ENCODE measurements around the gene INPP4B.
A peak's percentile ranks its signal among the peaks of the same experiment; 100 is the strongest.

Gene INPP4B

GRCh38 chr4:142727149-142727548 is 119.0 kb downstream of the INPP4B start:
- no peak for DNase-seq (ENCODE audit: low spot score)

- no peak for DNase-seq (ENCODE audit: low spot score)
Measured at GRCh38 chr4:142725886-142726285, 120.2 kb downstream of the INPP4B start.

GRCh38 chr4:142721187-142721586 is 124.9 kb downstream of the INPP4B start:
- DNase-seq (ENCODE audit: low spot score), result no peak

GRCh38 chr4:142719854-142720541 is 126.1 kb downstream of the INPP4B start:
- peak; percentile 26 for DNase-seq (ENCODE audit: low spot score)

GRCh38 chr4:142718981-142719380 is 127.1 kb downstream of the INPP4B start:
- DNase-seq (ENCODE audit: low spot score), result no peak

DNA sequence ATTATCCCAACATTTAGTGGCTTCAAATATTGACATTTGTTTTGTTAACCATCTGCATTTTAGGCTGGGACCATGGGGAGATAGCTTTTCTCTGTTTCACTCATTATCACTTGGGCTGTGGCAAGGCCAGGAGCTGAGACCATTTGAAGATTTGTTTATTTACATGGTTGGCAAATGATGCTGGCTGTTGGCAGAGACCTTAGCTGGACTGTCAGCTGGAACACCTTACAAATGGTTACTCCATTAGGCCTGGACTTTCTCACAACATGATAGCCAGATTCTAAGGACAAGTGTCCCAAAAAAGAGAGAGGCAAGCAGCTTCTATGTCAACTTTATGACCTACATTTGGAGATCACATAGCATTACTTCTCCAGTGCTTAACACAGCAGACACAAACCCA is 130.4 kb downstream of the INPP4B start:
- no peak for DNase-seq (ENCODE audit: low spot score)

DNA sequence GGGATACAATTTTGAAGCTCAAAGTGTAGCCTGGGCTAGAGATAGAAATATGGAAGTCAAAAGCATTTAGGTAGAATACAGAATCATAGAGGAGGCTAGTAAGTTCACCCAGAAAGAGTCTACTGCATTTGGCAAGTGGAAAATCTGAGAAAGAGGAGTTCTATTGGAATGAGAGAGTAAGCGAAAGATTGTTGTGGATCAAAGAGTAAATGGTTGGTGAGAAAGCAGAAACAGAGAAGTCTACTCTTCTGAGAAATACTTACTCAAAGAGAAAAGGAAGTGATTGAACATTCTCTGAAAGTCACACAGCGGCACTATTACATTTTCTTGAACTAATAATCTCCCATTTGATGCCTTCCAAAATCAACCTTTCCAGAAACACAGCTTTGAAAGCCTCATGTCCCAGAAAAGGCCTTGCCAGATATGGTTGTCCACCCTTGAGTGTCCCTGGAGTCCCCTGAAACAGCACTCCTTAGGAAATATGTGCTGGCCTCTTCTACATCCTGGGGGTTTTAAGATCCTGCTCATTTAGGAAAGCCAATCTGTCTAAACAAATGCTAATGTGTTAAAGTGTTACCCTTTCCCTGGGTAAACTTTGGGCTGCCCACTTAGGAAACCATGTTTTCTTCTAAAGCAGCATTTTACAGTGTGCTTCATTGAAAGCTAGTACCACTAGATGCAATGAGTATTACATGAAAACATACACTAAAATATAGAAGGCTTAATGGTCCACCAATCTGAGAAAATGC is 132.6 kb downstream of the INPP4B start:
- DNase-seq (ENCODE audit: low spot score), result peak; percentile 8

DNA sequence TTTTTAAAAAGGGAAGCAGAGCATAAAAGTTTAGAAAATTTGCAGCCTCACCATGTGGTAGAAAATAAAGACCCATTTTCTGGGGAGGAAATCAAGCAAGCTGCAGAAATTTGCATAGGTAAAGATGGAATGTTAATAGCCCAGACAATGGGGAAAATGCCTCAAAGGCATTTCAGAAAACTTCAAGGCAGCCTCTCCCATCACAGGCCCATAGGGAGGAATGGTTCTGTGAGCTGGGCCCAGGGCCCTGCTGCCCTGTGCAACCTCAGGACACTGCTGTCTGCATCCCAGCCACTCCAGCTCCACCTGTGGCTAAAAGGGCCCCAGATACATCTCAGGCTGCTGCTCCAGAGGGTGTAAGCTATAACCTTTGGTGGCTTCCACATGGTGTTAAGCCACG is 137.9 kb downstream of the INPP4B start:
- DNase-seq (ENCODE audit: low spot score), result no peak

DNA sequence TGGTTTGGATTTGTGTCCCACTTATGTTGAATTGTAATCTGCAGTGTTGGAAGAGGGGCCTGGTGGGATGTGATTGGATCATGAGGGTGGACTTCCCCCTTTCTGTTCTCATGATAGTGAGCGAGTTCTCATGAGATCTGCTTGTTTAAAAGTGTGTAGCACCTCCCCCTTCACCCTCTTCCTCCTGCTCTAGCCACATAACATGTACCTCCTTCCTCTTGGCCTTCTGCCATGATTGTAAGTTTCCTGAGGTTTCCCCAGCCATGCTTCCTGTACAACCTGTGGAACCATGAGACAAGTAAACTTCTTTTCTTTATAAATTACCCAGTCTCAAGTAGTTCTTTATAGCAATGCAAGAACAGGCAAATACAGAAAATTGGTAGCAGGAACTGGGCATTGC is 138.7 kb downstream of the INPP4B start:
- no peak for DNase-seq (ENCODE audit: low spot score)

GRCh38 chr4:142706381-142706780 is 139.7 kb downstream of the INPP4B start:
- DNase-seq (ENCODE audit: low spot score), result no peak

DNA sequence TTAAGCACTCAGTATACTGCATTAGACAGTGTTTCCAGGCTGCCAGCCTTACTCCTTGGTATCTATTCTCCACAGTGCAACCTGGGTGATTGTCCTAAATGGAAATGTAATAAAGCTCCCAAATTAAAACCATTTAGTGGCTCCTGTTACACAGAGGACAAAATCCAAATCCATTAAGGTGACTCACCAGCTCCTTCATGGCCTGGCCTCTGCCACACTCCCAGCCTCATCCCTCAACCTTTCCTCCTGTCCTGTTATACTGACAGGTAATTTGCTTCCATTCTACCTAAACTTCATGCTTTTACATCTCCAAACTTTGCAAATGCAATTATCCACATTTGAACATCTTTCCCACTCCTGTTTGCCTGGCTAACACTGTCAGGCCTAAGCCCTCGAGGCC is 140.3 kb downstream of the INPP4B start:
- no peak for DNase-seq (ENCODE audit: low spot score)

DNA sequence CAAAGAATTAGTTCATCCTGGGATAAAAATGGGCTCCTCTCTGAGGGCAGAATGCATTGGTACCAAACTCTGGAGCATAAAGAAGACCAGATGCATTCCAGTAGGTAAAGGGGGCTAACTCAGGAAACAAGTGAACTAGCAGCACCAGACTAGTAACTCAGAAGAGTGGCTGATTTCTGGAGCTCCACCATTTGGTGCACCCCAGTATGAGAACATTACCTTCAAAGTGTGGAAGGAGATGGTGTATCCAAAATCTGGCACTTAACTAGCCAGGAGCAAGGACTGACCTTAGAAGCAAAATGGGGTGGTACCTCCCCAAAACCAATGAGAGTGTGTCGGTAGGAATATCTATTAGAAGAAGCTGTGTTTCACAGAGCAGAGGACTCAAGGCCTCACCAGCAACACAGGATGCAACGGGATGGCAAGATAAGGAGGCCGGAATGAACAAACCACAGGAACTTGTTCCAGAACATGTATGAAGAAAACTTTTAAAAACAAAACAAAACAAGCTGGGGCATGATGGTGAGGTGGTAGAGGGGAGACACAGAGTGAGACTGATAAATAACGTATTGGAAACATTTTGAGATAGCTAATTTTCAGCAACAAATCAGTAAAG is 142.3 kb downstream of the INPP4B start:
- DNase-seq (ENCODE audit: low spot score), result no peak

GRCh38 chr4:142701017-142701416 is 145.1 kb downstream of the INPP4B start:
- DNase-seq (ENCODE audit: low spot score), result no peak

DNA sequence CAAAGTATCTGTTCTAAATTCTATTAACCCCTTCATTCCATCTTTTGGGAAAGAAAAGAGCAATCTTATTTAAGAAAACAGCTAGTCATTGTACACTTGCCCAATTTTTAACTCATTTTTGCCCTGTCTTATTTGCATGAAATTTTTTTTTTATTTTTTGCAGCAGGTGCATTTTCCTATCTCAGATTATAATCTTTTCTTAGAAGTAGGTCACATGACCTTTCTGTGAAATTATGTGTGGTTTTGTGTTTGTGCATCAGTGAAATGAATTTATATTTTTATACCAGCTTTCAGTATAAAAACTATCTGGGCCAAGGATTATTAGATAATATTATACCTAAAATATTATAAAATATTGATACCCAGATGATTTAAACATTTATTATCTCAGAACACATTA is 145.6 kb downstream of the INPP4B start:
- no peak for DNase-seq (ENCODE audit: low spot score)

DNA sequence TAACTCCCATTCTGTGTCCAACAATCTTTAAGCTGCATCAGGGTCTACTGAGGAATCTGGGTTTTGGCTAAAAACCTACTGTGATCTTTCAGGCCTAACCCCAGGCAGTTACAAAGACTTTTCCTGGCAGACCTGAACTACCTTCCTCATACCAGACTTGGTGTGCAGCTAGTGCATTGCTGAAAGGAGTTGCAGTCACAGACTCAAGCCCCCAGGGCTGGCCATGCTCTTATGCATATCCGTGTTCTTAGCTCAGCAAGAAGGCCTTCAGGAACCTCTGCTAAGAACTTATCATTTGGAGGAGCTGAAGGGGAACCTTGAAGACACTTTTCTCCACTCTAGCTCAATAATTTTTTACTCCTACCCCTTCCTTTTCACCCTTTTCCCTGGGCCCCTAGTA is 147.5 kb downstream of the INPP4B start:
- DNase-seq (ENCODE audit: low spot score), result no peak

GRCh38 chr4:142697928-142698327 is 148.2 kb downstream of the INPP4B start:
- DNase-seq (ENCODE audit: low spot score), result no peak

DNA sequence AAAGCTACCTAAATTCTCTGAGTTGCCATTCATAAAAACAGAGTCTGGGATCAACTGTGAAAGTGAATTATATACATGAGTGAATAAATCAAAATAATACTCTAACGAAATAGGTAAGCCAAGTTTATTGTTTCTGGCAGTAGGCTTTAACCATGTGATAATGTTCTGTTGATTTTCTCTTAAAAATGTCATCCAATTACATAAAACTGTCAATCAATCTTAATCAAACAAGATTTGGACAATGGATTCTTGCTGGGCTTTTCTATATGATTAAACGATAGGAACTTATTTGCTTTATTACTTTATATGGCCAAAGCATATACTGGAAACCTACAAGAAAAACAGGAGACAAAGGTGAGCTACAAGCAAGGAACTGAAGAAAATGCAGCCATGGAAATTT is 148.8 kb downstream of the INPP4B start:
- DNase-seq (ENCODE audit: low spot score), result no peak

DNA sequence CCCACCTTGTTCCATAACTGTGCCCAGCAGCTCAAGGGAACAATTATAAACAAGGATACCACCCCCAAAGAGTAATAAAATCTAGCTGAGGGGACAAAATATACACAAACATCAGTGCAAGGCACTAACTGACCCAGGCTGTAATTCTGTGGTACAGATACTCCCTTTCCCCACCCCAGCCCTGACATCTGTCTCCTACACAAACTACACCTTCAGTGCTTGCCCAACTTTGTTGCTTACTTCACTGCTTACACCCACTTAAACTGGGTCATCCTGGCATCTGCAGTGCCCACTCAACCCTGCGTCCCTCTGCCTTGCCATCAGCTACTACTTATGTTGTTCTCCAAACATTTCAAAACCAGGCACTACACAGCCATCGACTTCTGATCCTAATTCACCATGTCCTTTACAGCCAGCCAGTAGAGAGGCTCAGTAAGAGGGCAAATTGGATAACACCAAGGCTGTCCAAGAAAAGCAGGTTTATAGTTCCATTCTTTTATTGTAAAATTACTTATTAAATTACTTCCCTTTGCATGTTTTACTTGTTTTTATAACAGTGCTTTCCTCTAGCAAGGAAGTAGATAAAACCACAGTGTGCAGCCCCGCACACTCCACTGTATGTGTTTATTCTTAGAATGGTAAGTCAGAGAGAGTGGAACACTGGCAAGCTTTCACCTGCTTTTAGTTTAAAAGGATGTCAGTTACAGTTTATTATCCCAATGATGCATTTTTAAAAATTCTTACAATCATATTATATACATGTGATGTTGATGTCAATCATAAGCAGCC is 149.6 kb downstream of the INPP4B start:
- DNase-seq (ENCODE audit: low spot score), result no peak

GRCh38 chr4:142690406-142691163 is 155.5 kb downstream of the INPP4B start:
- DNase-seq (ENCODE audit: low spot score), result no peak

GRCh38 chr4:142687547-142688275 is 158.4 kb downstream of the INPP4B start:
- no peak for DNase-seq (ENCODE audit: low spot score)

DNA sequence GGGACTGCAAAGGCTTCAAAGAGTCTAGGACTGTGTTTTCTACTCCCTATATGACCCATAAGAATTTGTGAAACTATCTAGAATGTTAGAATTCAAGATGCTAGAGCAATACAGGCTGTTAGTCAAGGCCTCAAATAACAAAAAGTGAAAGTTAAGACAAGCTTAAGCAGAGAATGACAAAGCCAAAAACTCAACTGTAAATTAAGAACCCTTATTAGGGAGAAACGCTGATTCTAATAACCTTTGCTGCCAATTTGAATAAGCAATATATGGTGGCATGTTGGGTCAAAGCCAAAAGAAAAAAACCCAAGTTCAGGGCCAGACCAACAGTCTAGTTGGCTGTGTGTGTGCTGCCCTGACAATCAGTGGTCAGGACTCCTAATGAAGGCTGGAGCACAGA is 160.0 kb downstream of the INPP4B start:
- DNase-seq (ENCODE audit: low spot score), result no peak

Measured in iPS-NIHi11 (cell line).